Cardiac fibroblast (primary cell): ENCODE data around the gene TMEM200A.

Experiments used
- DNase-seq, 2 donors: peaks; one replicate each; pipeline versions ENCODE4 v3.0.0 to v3.0.0-alpha.2; 2010; ENCODE audit warnings: low read depth in 2 of 2
- H3K4me3 ChIP-seq, 2 donors: replicated peaks in 1 of 2; 1 replicate in 1 of 2; 2 replicates in 1 of 2; pipeline ENCODE4 v1.5.1; 2011; ENCODE audit warnings: low read depth in 2 of 2, low read length in 2 of 2, mild to moderate bottlenecking in 2 of 2, moderate library complexity in 1 of 2
- CTCF ChIP-seq: IDR thresholded peaks from one replicate; pipeline ENCODE4 v1.5.1; 2011; ENCODE audit warnings: low read depth, mild to moderate bottlenecking, low read length, inconsistent platforms

Gene TMEM200A

GRCh38 chr6:130466748-130467061 lies 100.9 kb downstream of the TMEM200A start:
- no peak for TF ChIP-seq CTCF
- H3K4me3 ChIP-seq: no peak overlapping the region

GRCh38 chr6:130467146-130468050 lies 101.6 kb downstream of the TMEM200A start:
- no peak for TF ChIP-seq CTCF
- no peak for DNase-seq

More at GRCh38 chr6:130466748-130467061, 100.9 kb downstream of the TMEM200A start:
- DNase-seq: peak in 1 of 2 donors; percentile 24

GRCh38 chr6:130470766-130471165 lies 104.9 kb downstream of the TMEM200A start:
- no peak for TF ChIP-seq CTCF
- no peak overlapping the region for H3K4me3 ChIP-seq
- no peak for DNase-seq

More at GRCh38 chr6:130467146-130468050, 101.6 kb downstream of the TMEM200A start:
- H3K4me3 ChIP-seq: no peak overlapping the region

- no peak overlapping the region for H3K4me3 ChIP-seq
- TF ChIP-seq CTCF: no peak
- peak in 1 of 2 donors; percentile 84 for DNase-seq
Measured at GRCh38 chr6:130473886-130474285, 108.1 kb downstream of the TMEM200A start.

- DNase-seq: peak; percentile 41 to 80
- H3K4me3 ChIP-seq: no peak overlapping the region
- no peak for TF ChIP-seq CTCF
Measured at GRCh38 chr6:130482645-130483390, 117.0 kb downstream of the TMEM200A start.

GRCh38 chr6:130485870-130486269 lies 120.1 kb downstream of the TMEM200A start:
- TF ChIP-seq CTCF: no peak
- DNase-seq: no peak
- H3K4me3 ChIP-seq: no peak overlapping the region
